ENCODE results near the gene GREM2.

GREM2 gene

DNA sequence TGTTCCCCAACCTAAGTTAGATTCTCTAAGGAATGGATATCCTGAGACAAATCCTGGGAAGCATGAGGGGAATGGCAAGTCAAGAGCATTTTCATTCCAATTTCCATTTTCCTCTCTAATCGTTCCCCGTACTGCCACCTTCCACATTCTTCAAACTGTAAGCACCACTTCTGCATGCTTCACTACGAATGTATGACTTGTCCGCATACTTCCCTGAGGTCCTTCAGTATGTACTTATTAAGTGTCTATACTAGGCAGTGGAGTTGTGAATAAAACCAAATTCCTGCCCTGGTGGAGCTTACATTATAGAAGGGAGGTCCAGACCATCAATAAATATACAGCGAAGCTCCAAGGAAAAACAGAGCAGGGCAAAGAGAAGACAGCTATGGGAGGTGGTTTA, 154.8 kb downstream of the GREM2 start:
- no peak for DNase-seq (ENCODE audit: low read depth in 2 of 2)

DNA sequence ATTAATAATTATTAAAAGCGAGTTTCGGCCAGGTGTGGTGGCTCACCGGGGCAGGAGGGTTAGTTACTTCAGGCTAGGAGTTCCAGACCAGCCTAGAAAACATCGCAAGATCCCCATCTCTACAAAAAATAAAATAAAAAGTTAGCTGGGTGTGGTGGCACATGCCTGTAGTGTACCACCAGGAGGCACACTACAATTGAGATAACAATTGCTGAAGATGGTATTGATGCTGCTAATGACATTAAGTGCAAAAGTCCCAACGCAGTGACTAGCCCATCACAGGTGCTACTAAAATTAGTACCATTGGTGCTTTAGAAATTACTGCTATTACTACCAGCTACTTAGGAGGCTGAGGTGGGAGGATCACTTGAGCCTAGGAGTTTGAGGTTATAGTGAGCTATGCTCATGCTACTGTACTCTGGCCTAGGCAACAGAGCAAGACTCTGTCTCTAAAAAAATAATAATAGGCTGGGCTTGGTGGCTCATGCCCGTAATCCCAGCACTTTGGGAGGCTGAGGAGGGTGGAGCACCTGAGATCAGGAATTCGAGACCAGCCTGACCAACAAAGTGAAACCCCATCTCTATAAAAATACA, 156.6 kb downstream of the GREM2 start:
- DNase-seq (ENCODE audit: low read depth in 2 of 2) = no peak

DNA sequence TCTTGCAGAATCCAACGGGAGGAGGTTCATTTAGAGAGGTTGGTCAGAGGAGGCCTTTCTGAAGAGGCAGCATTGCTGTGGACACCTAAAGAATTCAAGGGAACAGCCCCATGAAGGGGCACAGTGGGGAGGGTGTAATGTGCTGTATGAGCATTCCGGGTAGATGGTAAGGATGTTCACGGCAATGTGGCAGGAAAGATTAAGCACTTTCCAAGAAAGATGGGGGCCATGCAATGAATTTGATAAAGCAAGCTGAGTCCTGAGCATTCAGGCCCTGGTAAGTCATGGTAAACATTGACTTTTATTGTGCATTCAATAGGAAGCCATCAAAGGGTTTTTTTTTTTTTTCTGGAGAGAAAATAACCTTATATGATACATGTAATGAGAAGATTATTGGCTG, 166.6 kb downstream of the GREM2 start:
- no peak for DNase-seq (ENCODE audit: low read depth in 2 of 2)

DNA sequence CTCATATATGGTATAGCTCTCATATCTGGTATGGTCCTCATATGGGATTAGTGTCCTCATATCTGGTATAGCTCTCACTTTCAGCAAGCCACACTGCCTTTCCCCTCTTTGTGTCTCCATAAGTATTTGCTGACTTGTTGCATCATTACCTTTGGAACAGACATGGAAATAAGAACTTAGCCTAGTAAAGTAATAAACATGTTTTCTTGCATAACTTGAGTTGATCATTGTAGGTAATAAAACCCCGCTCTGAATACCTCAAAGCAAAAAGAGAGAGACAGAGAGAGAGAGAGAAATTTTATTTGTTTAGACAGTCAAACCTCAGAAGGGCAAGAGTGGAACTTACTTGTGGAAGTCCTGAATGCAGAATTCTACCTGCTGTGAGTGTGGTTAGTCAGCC, 170.3 kb downstream of the GREM2 start:
- no peak for DNase-seq (ENCODE audit: low read depth in 2 of 2)

Data from stimulated activated CD4-positive, alpha-beta T cell treated with anti-CD3 and anti-CD28 coated beads, Interleukin-15, amount 100 ng/mL, for 48 hours (primary cell).